22Rv1 (cell line): ENCODE measurements around the gene EMC9.

ENCODE experiments used
- H3K27ac ChIP-seq: fragments of 450-650 bp; 2 replicates; pipeline ENCODE4 v1.5.1; 2017
- CTCF ChIP-seq: fragments of 450-650 bp; IDR thresholded peaks from 2 replicates; pipeline ENCODE4 v1.5.1; 2017; ENCODE audit warnings: mild to moderate bottlenecking
- ZFX ChIP-seq: fragments of 450-650 bp; IDR thresholded peaks from 2 replicates; pipeline ENCODE4 v1.6.1; 2017; ENCODE audit warnings: antibody characterized with exemption, borderline replicate concordance

The EMC9 gene

GRCh38 chr14:24172871-24173281, 31.5 kb upstream of the EMC9 start:
- no peak overlapping the region for H3K27ac ChIP-seq
- TF ChIP-seq ZFX: no peak
- TF ChIP-seq CTCF: no peak

- H3K27ac ChIP-seq: no peak overlapping the region
- no peak for TF ChIP-seq CTCF
- no peak for TF ChIP-seq ZFX
These were observed 31.0 kb upstream of the EMC9 start for GRCh38 chr14:24172261-24172860.

- TF ChIP-seq CTCF (no peak), ZFX (no peak)
- no peak within 1 kb of the TSS for H3K27ac ChIP-seq
These were observed 30.2 kb upstream of the EMC9 start, which contains the start of gene REC8 for GRCh38 chr14:24171422-24172260. REC8 (plus strand) TSS chr14:24172080; CDS start chr14:24172553, 473 bp downstream.

- no peak overlapping the region for H3K27ac ChIP-seq
- TF ChIP-seq ZFX (no peak), CTCF (no peak)
These were observed 26.2 kb upstream of the EMC9 start for GRCh38 chr14:24167469-24168114.

GRCh38 chr14:24165785-24166184, 24.4 kb upstream of the EMC9 start:
- TF ChIP-seq ZFX: no peak
- no peak for TF ChIP-seq CTCF
- H3K27ac ChIP-seq: no peak overlapping the region

- TF ChIP-seq ZFX (no peak), CTCF (no peak)
- H3K27ac ChIP-seq: no peak overlapping the region
These were observed 23.2 kb upstream of the EMC9 start for GRCh38 chr14:24164518-24164991.
